HEK293 (cell line): ENCODE measurements around the gene CLIC5.

Experiments
- KLF10 ChIP-seq: fragments of 450-650 bp; IDR thresholded peaks from 2 replicates; pipeline ENCODE4 v1.5.1; 2018; ENCODE audit warnings: missing biosample characterization, mild to moderate bottlenecking, missing genetic modification characterization
- KLF16 ChIP-seq: fragments of 450-650 bp; formaldehyde crosslinking; IDR thresholded peaks from 2 replicates; pipeline ENCODE4 v1.5.1; 2017; ENCODE audit warnings: missing biosample characterization, missing genetic modification characterization
- SP7 ChIP-seq: fragments of 450-650 bp; formaldehyde crosslinking; IDR thresholded peaks from 2 replicates; pipeline ENCODE4 v1.5.1; 2016; ENCODE audit warnings: missing biosample characterization, missing genetic modification characterization
- TCF7L2 ChIP-seq: IDR thresholded peaks from 2 replicates; pipeline ENCODE4 v1.6.1; 2011; ENCODE audit warnings: low read depth, mild to moderate bottlenecking, inconsistent platforms, low read length, moderate library complexity, borderline replicate concordance
- YY1 ChIP-seq: fragments of 450-650 bp; formaldehyde crosslinking; IDR thresholded peaks from 2 replicates; pipeline ENCODE4 v1.5.1; 2018; ENCODE audit warnings: missing biosample characterization, missing genetic modification characterization
- ZFHX2 ChIP-seq: fragments of 450-650 bp; formaldehyde crosslinking; conservative IDR thresholded peaks from 2 replicates; pipeline ENCODE4 v1.5.1; 2016; ENCODE audit warnings: missing biosample characterization, missing genetic modification characterization
- ZNF292 ChIP-seq: fragments of 450-650 bp; formaldehyde crosslinking; IDR thresholded peaks from 2 replicates; pipeline ENCODE4 v1.5.1; 2016; ENCODE audit warnings: low read depth, missing biosample characterization, missing genetic modification characterization, borderline replicate concordance
- ZNF433 ChIP-seq: fragments of 450-650 bp; formaldehyde crosslinking; IDR thresholded peaks from 2 replicates; pipeline ENCODE4 v1.5.1; 2016; ENCODE audit warnings: missing biosample characterization, missing genetic modification characterization, low read depth
- ZNF501 ChIP-seq: fragments of 450-650 bp; formaldehyde crosslinking; IDR thresholded peaks from 2 replicates; pipeline ENCODE4 v1.5.1; 2016; ENCODE audit warnings: missing biosample characterization, missing genetic modification characterization
- ZNF768 ChIP-seq: fragments of 450-650 bp; formaldehyde crosslinking; IDR thresholded peaks from 2 replicates; pipeline ENCODE4 v1.5.1; 2018; ENCODE audit warnings: missing biosample characterization, mild to moderate bottlenecking, missing genetic modification characterization
- TF ChIP-seq, protein P1 (sequence below): fragments of 450-650 bp; formaldehyde crosslinking; IDR thresholded peaks from 2 replicates; pipeline ENCODE4 v1.5.1; 2016; ENCODE audit warnings: missing biosample characterization, missing genetic modification characterization
- TF ChIP-seq, protein P2 (sequence below): fragments of 450-650 bp; formaldehyde crosslinking; IDR thresholded peaks from 2 replicates; pipeline ENCODE4 v1.5.1; 2016; ENCODE audit warnings: missing biosample characterization, missing genetic modification characterization
- TF ChIP-seq, protein P3 (sequence below): fragments of 450-650 bp; formaldehyde crosslinking; IDR thresholded peaks from 2 replicates; pipeline ENCODE4 v1.5.1; 2016; ENCODE audit warnings: missing biosample characterization, missing genetic modification characterization

DNA sequence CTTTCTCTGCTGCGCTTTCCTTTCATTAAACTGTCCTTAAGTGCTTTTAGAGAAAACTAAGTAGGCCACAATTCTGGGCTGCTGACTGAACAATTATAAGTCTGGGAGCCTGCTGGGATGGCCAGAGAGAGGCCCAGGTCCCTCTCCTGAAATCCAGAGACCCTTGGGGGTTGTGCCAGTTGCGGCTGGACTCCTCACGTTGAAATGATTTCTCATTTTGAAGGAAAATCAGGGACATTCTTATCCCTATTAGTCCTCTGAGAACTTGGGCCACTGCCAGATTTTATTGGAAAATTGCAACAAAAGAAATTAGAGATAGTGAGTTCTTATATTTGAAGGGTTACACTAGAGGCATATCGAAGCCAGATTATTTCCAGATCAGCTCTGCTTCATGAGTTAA, 145.1 kb downstream of the CLIC5 start:
- TF ChIP-seq TCF7L2 (no peak), YY1 (tag by site-specific recombination) (no peak), ZNF501 (tag by site-specific recombination) (no peak), ZNF768 (tag by site-specific recombination) (no peak), KLF16 (no peak), SP7 (tag by site-specific recombination) (no peak), KLF10 (no peak), ZNF433 (tag by site-specific recombination) (no peak), ZFHX2 (tag by site-specific recombination) (no peak), ZNF292 (no peak)
- TF ChIP-seq, protein P1, sequence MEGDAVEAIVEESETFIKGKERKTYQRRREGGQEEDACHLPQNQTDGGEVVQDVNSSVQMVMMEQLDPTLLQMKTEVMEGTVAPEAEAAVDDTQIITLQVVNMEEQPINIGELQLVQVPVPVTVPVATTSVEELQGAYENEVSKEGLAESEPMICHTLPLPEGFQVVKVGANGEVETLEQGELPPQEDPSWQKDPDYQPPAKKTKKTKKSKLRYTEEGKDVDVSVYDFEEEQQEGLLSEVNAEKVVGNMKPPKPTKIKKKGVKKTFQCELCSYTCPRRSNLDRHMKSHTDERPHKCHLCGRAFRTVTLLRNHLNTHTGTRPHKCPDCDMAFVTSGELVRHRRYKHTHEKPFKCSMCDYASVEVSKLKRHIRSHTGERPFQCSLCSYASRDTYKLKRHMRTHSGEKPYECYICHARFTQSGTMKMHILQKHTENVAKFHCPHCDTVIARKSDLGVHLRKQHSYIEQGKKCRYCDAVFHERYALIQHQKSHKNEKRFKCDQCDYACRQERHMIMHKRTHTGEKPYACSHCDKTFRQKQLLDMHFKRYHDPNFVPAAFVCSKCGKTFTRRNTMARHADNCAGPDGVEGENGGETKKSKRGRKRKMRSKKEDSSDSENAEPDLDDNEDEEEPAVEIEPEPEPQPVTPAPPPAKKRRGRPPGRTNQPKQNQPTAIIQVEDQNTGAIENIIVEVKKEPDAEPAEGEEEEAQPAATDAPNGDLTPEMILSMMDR (tag by site-specific recombination) = no peak
- TF ChIP-seq, protein P2, sequence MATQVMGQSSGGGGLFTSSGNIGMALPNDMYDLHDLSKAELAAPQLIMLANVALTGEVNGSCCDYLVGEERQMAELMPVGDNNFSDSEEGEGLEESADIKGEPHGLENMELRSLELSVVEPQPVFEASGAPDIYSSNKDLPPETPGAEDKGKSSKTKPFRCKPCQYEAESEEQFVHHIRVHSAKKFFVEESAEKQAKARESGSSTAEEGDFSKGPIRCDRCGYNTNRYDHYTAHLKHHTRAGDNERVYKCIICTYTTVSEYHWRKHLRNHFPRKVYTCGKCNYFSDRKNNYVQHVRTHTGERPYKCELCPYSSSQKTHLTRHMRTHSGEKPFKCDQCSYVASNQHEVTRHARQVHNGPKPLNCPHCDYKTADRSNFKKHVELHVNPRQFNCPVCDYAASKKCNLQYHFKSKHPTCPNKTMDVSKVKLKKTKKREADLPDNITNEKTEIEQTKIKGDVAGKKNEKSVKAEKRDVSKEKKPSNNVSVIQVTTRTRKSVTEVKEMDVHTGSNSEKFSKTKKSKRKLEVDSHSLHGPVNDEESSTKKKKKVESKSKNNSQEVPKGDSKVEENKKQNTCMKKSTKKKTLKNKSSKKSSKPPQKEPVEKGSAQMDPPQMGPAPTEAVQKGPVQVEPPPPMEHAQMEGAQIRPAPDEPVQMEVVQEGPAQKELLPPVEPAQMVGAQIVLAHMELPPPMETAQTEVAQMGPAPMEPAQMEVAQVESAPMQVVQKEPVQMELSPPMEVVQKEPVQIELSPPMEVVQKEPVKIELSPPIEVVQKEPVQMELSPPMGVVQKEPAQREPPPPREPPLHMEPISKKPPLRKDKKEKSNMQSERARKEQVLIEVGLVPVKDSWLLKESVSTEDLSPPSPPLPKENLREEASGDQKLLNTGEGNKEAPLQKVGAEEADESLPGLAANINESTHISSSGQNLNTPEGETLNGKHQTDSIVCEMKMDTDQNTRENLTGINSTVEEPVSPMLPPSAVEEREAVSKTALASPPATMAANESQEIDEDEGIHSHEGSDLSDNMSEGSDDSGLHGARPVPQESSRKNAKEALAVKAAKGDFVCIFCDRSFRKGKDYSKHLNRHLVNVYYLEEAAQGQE (tag by site-specific recombination) = no peak
- TF ChIP-seq, protein P3, sequence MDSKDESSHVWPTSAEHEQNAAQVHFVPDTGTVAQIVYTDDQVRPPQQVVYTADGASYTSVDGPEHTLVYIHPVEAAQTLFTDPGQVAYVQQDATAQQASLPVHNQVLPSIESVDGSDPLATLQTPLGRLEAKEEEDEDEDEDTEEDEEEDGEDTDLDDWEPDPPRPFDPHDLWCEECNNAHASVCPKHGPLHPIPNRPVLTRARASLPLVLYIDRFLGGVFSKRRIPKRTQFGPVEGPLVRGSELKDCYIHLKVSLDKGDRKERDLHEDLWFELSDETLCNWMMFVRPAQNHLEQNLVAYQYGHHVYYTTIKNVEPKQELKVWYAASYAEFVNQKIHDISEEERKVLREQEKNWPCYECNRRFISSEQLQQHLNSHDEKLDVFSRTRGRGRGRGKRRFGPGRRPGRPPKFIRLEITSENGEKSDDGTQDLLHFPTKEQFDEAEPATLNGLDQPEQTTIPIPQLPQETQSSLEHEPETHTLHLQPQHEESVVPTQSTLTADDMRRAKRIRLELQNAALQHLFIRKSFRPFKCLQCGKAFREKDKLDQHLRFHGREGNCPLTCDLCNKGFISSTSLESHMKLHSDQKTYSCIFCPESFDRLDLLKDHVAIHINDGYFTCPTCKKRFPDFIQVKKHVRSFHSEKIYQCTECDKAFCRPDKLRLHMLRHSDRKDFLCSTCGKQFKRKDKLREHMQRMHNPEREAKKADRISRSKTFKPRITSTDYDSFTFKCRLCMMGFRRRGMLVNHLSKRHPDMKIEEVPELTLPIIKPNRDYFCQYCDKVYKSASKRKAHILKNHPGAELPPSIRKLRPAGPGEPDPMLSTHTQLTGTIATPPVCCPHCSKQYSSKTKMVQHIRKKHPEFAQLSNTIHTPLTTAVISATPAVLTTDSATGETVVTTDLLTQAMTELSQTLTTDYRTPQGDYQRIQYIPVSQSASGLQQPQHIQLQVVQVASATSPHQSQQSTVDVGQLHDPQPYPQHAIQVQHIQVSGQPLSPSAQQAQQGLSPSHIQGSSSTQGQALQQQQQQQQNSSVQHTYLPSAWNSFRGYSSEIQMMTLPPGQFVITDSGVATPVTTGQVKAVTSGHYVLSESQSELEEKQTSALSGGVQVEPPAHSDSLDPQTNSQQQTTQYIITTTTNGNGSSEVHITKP (tag by site-specific recombination) = no peak
